ENCODE measurements around the gene E2F1.

DNA sequence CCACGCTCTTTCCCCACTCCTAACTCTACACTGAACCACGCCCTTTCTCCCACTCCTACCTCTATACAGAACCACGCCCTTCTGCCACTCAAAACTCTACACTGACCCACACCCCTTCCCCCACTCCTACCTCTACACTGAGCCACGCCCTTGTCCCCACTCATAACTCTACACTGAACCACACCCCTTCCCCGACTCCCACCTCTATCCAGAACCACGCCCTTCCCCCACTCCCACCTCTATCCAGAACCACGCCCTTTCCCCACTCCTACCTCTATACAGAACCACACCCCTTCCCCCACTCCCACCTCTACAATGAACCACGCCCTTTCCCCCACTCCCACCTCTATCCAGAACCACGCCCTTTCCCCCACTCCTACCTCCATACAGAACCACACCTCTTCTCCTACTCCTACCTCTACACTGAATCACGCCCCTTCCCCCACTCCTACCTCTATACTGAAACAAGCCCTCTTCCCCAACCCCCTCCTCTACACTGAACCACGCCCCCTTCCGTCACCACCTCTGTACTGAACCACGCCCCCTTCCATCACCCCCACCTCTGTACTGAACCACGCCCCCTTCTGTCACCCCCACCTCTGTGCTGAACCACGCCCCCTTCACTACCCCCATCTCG, 23.8 kb upstream of the E2F1 start:
- TF ChIP-seq, protein P1, sequence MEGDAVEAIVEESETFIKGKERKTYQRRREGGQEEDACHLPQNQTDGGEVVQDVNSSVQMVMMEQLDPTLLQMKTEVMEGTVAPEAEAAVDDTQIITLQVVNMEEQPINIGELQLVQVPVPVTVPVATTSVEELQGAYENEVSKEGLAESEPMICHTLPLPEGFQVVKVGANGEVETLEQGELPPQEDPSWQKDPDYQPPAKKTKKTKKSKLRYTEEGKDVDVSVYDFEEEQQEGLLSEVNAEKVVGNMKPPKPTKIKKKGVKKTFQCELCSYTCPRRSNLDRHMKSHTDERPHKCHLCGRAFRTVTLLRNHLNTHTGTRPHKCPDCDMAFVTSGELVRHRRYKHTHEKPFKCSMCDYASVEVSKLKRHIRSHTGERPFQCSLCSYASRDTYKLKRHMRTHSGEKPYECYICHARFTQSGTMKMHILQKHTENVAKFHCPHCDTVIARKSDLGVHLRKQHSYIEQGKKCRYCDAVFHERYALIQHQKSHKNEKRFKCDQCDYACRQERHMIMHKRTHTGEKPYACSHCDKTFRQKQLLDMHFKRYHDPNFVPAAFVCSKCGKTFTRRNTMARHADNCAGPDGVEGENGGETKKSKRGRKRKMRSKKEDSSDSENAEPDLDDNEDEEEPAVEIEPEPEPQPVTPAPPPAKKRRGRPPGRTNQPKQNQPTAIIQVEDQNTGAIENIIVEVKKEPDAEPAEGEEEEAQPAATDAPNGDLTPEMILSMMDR (conservative IDR thresholded peaks at IDR 0.05; ENCODE audit: low read length) = no peak
- no peak for TF ChIP-seq EZH2phosphoT487 (IDR thresholded peaks at IDR 0.05; ENCODE audit: borderline replicate concordance, low read depth, low read length)

Measured in OCI-LY7 (cell line).